ENCODE results near the gene IQCH. TPM values are rescaled to one million over a fixed set of nuclear protein-coding genes. Genes with fewer than 3 reads are reported as not detected.

Gene IQCH
- total and polyA plus RNA-seq, 12 donors: 0.29 to 2.6 (median 1.2) TPM

GRCh38 chr15:67458331-67459029 lies 203.9 kb downstream of the IQCH start:
- no peak for DNase-seq
- H3K27me3 ChIP-seq: no peaks in the 10 kb centered on the region
- H3K36me3 ChIP-seq: no peaks in the 10 kb centered on the region
- 90 to 93% methylated on average over 5 of the region's 5 CpGs for WGBS, 2 donors
- H3K4me3 ChIP-seq: no peak overlapping the region
- H3K9me3 ChIP-seq: no peaks in the 10 kb centered on the region
- TF ChIP-seq CTCF (IDR thresholded peaks at IDR 0.05): no peak
- no peak for ATAC-seq
- no peak overlapping the region for H3K27ac ChIP-seq
- H3K4me1 ChIP-seq: peaks cover 0 to 6% (median 0%) of the 10 kb centered on the region in 9 donors
- intact Hi-C loops (cut with DNase I): loop anchor here in 3 of 10 donors (2.0 to 5.0 kb wide), 2 partner anchors 378 to 379 kb away; no protein-coding TSS in a partner anchor

- Histone ChIP-seq H3K27me3 (no peaks in the 10 kb centered on the region), H3K4me3 (no peak overlapping the region), H3K4me1 (peaks cover 0 to 6% (median 0%) of the 10 kb centered on the region in 9 donors), H3K36me3 (no peaks in the 10 kb centered on the region), H3K9me3 (no peaks in the 10 kb centered on the region), H3K27ac (no peak overlapping the region)
- no peak for ATAC-seq
- intact Hi-C loops (cut with DNase I): no loop called here
- no peak for TF ChIP-seq CTCF (IDR thresholded peaks at IDR 0.05)
- WGBS, 2 donors: 78 to 84% methylated on average over 2 of the region's 2 CpGs
- DNase-seq: no peak
Observed at GRCh38 chr15:67460521-67460920, 205.9 kb downstream of the IQCH start.

- no peaks in the 10 kb centered on the region for H3K27me3 ChIP-seq
- H3K27ac ChIP-seq: no peak overlapping the region
- no peak for ATAC-seq
- H3K9me3 ChIP-seq: no peaks in the 10 kb centered on the region
- H3K4me1 ChIP-seq: peaks cover 0 to 6% (median 0%) of the 10 kb centered on the region in 9 donors
- DNase-seq: no peak
- TF ChIP-seq CTCF (IDR thresholded peaks at IDR 0.05): no peak
- no peaks in the 10 kb centered on the region for H3K36me3 ChIP-seq
- 96 to 98% methylated on average over 6 of the region's 6 CpGs for WGBS, 2 donors
- H3K4me3 ChIP-seq: no peak overlapping the region
- intact Hi-C loops (cut with DNase I): no loop called here
Observed at GRCh38 chr15:67461735-67462134, 207.1 kb downstream of the IQCH start.

- Histone ChIP-seq H3K4me1 (no peaks in the 10 kb centered on the region), H3K27me3 (no peaks in the 10 kb centered on the region), H3K4me3 (no peak overlapping the region), H3K36me3 (no peaks in the 10 kb centered on the region), H3K9me3 (no peaks in the 10 kb centered on the region), H3K27ac (no peak overlapping the region)
- intact Hi-C loops (cut with DNase I): no loop called here
- no peak for DNase-seq
- TF ChIP-seq CTCF (IDR thresholded peaks at IDR 0.05): no peak
- no peak for ATAC-seq
- 97 to 99% methylated on average over 3 of the region's 3 CpGs for whole genome bisulfite sequencing, 2 donors
Observed at GRCh38 chr15:67462875-67463274, 208.3 kb downstream of the IQCH start.
